Measurements from ENCODE around the gene SBF1.

The SBF1 gene

GRCh38 chr22:50446708-50447575, 27.9 kb downstream of the SBF1 start:
- DNase-seq (ENCODE audit: low spot score) (no peak), FAIRE-seq (no peak)

- DNase-seq (ENCODE audit: low spot score) (no peak), FAIRE-seq (no peak)
Observed at GRCh38 chr22:50445880-50446707, 28.7 kb downstream of the SBF1 start.

GRCh38 chr22:50445071-50445879, 29.6 kb downstream of the SBF1 start:
- FAIRE-seq (no peak), DNase-seq (ENCODE audit: low spot score) (no peak)

- peak; percentile 9 for DNase-seq (ENCODE audit: low spot score)
- FAIRE-seq: no peak
Observed at GRCh38 chr22:50444663-50445062, 30.2 kb downstream of the SBF1 start.

GRCh38 chr22:50443801-50444625, 30.8 kb downstream of the SBF1 start:
- no peak for DNase-seq (ENCODE audit: low spot score)
- no peak for FAIRE-seq

- DNase-seq (ENCODE audit: low spot score): no peak
- no peak for FAIRE-seq
Observed at GRCh38 chr22:50443197-50443596, 31.6 kb downstream of the SBF1 start.

GRCh38 chr22:50441428-50441993, 33.3 kb downstream of the SBF1 start:
- FAIRE-seq: no peak
- no peak for DNase-seq (ENCODE audit: low spot score)

- no peak for FAIRE-seq
- DNase-seq (ENCODE audit: low spot score): no peak
Observed at GRCh38 chr22:50440544-50441249, 34.1 kb downstream of the SBF1 start.

GRCh38 chr22:50439871-50440331, 34.9 kb downstream of the SBF1 start:
- FAIRE-seq (no peak), DNase-seq (ENCODE audit: low spot score) (no peak)

- FAIRE-seq (no peak), DNase-seq (ENCODE audit: low spot score) (no peak)
Observed at GRCh38 chr22:50439314-50439870, 35.4 kb downstream of the SBF1 start.

- no peak for FAIRE-seq
- DNase-seq (ENCODE audit: low spot score): no peak
Observed at GRCh38 chr22:50438305-50439275, 36.2 kb downstream of the SBF1 start.

- FAIRE-seq (no peak), DNase-seq (ENCODE audit: low spot score) (no peak)
Observed at GRCh38 chr22:50437511-50438304, 37.1 kb downstream of the SBF1 start.

- DNase-seq (ENCODE audit: low spot score): no peak
- FAIRE-seq: no peak
Observed at GRCh38 chr22:50436841-50437341, 37.9 kb downstream of the SBF1 start.

GRCh38 chr22:50436015-50436830, 38.6 kb downstream of the SBF1 start:
- DNase-seq (ENCODE audit: low spot score) (no peak), FAIRE-seq (no peak)

- DNase-seq (ENCODE audit: low spot score): no peak
- no peak for FAIRE-seq
Observed at GRCh38 chr22:50435291-50436014, 39.4 kb downstream of the SBF1 start.

- FAIRE-seq: no peak
- no peak for DNase-seq (ENCODE audit: low spot score)
Observed at GRCh38 chr22:50434849-50435248, 40.0 kb downstream of the SBF1 start.

Data from RCC 7860 (cell line).